ENCODE measurements around the gene C4BPA.

The C4BPA gene

DNA sequence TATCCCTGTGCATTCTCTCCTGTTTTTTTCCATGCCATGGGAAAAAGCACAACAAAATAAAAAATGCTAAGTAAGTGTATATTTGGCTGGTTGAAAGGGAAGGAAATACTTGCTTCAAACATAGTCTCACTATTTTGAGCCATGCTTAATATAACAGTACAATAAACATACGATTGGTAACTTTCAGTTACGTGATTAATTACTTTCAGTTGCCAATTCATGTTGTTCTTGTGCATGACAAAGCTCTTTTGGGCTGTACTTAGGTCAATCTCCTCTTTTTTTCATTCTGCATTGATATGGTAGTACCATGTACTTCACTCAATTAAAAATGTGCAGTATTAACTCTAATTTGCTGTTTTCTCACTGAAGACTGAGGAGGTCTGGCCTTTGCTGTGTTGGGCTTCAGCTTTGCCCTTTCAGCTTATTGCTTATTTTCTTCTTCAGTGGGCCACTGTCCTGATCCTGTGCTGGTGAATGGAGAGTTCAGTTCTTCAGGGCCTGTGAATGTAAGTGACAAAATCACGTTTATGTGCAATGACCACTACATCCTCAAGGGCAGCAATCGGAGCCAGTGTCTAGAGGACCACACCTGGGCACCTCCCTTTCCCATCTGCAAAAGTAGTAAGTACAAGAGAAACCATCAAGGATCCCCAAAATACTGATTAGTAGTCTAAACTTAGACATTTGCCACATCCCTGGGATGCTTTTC is 12.7 kb upstream of the C4BPA start:
- Histone ChIP-seq H3K79me1 (replicated peaks; ENCODE audit: low read length, poor library complexity, severe bottlenecking) (no peaks in the 10 kb centered on the region), H2BK120ac (ENCODE audit: low read depth, low read length) (no peak overlapping the region), H3K27ac (ENCODE audit: low read length, poor library complexity, severe bottlenecking) (no peak overlapping the region), H2BK5ac (ENCODE audit: low read depth, low read length, poor library complexity, severe bottlenecking) (no peak overlapping the region), H3K36me3 (ENCODE audit: control insufficient read depth in 1 of 2, insufficient read depth in 2 of 2, low read depth in 1 of 2, low read length in 2 of 2) (no peaks in the 10 kb centered on the region), H3K4me2 (ENCODE audit: low read length, poor library complexity, severe bottlenecking) (no peak overlapping the region), H3K14ac (ENCODE audit: low read length in 2 of 2) (no peak overlapping the region), H2BK12ac (ENCODE audit: low read length in 2 of 2) (no peak overlapping the region), H3K9me3 (ENCODE audit: control insufficient read depth, low read length) (no peaks in the 10 kb centered on the region), H3K27me3 (ENCODE audit: control insufficient read depth in 1 of 2, insufficient read depth in 1 of 2, low read length in 2 of 2) (no peaks in the 10 kb centered on the region), H3K4ac (ENCODE audit: low read depth in 1 of 2, low read length in 2 of 2) (no peak overlapping the region), H2AFZ (ENCODE audit: low read depth, low read length) (no peak overlapping the region), H3K23ac (ENCODE audit: low read length in 2 of 2) (no peak overlapping the region), H2AK5ac (ENCODE audit: low read length, severe bottlenecking) (no peak overlapping the region), H3K4me3 (ENCODE audit: insufficient read depth in 1 of 2, low read depth in 1 of 2, low read length in 2 of 2) (no peak overlapping the region), H2BK15ac (ENCODE audit: low read depth, poor library complexity, severe bottlenecking) (no peak overlapping the region), H3K9ac (ENCODE audit: low read length) (no peak overlapping the region), H3K18ac (ENCODE audit: low read depth in 1 of 2, low read length in 2 of 2) (no peak overlapping the region), H4K8ac (ENCODE audit: low read length) (no peak overlapping the region), H3K4me1 (ENCODE audit: control insufficient read depth, insufficient read depth, low read depth, low read length) (no peaks in the 10 kb centered on the region), H4K91ac (ENCODE audit: low read length) (no peak overlapping the region)
- DNase-seq = no peak
- 87% methylated on average over 4 of the region's 4 CpGs for WGBS

DNA sequence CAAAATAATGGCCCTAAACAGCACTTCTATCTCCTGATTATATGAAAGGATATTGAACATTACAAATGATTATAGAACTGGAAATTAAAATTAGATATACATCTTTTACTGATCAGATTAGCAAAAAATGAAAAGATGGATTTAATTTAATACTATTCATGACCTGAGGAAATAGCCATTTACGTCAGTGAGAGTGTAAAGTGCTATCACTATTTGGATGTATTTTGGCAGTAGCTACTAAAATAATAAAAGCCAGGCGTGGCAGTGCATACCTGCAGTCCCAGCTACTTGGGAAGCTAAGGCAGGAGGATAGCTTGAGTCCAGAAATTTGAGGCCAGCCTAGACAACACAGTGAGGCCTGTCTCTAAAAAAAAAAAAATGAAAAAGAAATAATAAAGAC is 10.1 kb upstream of the C4BPA start:
- H3K9me3 ChIP-seq (ENCODE audit: control insufficient read depth, low read length) = no peaks in the 10 kb centered on the region
- no peak overlapping the region for H3K18ac ChIP-seq (ENCODE audit: low read depth in 1 of 2, low read length in 2 of 2)
- H2BK15ac ChIP-seq (ENCODE audit: low read depth, poor library complexity, severe bottlenecking) = no peak overlapping the region
- H4K8ac ChIP-seq (ENCODE audit: low read length) = no peak overlapping the region
- no peak overlapping the region for H2BK5ac ChIP-seq (ENCODE audit: low read depth, low read length, poor library complexity, severe bottlenecking)
- no peaks in the 10 kb centered on the region for H3K36me3 ChIP-seq (ENCODE audit: control insufficient read depth in 1 of 2, insufficient read depth in 2 of 2, low read depth in 1 of 2, low read length in 2 of 2)
- H2BK120ac ChIP-seq (ENCODE audit: low read depth, low read length) = no peak overlapping the region
- no peak overlapping the region for H3K27ac ChIP-seq (ENCODE audit: low read length, poor library complexity, severe bottlenecking)
- 6% methylated on average over 2 of the region's 2 CpGs for WGBS
- H3K79me1 ChIP-seq (replicated peaks; ENCODE audit: low read length, poor library complexity, severe bottlenecking) = no peaks in the 10 kb centered on the region
- H3K4me3 ChIP-seq (ENCODE audit: insufficient read depth in 1 of 2, low read depth in 1 of 2, low read length in 2 of 2) = no peak overlapping the region
- no peak overlapping the region for H3K4ac ChIP-seq (ENCODE audit: low read depth in 1 of 2, low read length in 2 of 2)
- no peak overlapping the region for H3K14ac ChIP-seq (ENCODE audit: low read length in 2 of 2)
- H3K4me2 ChIP-seq (ENCODE audit: low read length, poor library complexity, severe bottlenecking) = no peak overlapping the region
- no peak overlapping the region for H3K23ac ChIP-seq (ENCODE audit: low read length in 2 of 2)
- no peaks in the 10 kb centered on the region for H3K4me1 ChIP-seq (ENCODE audit: control insufficient read depth, insufficient read depth, low read depth, low read length)
- DNase-seq = no peak
- no peaks in the 10 kb centered on the region for H3K27me3 ChIP-seq (ENCODE audit: control insufficient read depth in 1 of 2, insufficient read depth in 1 of 2, low read length in 2 of 2)
- no peak overlapping the region for H2AK5ac ChIP-seq (ENCODE audit: low read length, severe bottlenecking)
- no peak overlapping the region for H4K91ac ChIP-seq (ENCODE audit: low read length)
- no peak overlapping the region for H2BK12ac ChIP-seq (ENCODE audit: low read length in 2 of 2)
- no peak overlapping the region for H2AFZ ChIP-seq (ENCODE audit: low read depth, low read length)
- no peak overlapping the region for H3K9ac ChIP-seq (ENCODE audit: low read length)

DNA sequence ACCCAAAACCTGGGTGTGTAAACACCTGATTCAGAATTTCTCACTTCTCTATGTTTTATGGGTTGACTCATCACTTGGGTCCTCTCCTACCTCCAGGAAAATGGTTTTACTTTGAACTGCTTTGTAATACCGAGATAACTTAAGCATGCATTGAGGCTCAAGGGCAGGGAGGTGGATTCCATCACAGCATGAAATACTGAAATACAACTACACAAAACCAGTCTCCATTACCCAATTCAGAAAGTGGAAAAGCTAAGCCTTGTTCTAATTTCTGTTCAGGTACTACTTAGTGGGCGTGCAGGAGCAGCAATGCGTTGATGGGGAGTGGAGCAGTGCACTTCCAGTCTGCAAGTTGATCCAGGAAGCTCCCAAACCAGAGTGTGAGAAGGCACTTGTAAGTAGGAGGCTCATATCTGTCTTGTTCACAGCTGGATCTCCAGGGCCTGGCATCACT is 6.1 kb upstream of the C4BPA start:
- H3K27me3 ChIP-seq (ENCODE audit: control insufficient read depth in 1 of 2, insufficient read depth in 1 of 2, low read length in 2 of 2) = no peaks in the 10 kb centered on the region
- H2AK5ac ChIP-seq (ENCODE audit: low read length, severe bottlenecking) = no peak overlapping the region
- H2AFZ ChIP-seq (ENCODE audit: low read depth, low read length) = no peak overlapping the region
- H2BK5ac ChIP-seq (ENCODE audit: low read depth, low read length, poor library complexity, severe bottlenecking) = no peak overlapping the region
- H3K9me3 ChIP-seq (ENCODE audit: control insufficient read depth, low read length) = no peaks in the 10 kb centered on the region
- no peak overlapping the region for H2BK120ac ChIP-seq (ENCODE audit: low read depth, low read length)
- H3K14ac ChIP-seq (ENCODE audit: low read length in 2 of 2) = no peak overlapping the region
- H3K4me3 ChIP-seq (ENCODE audit: insufficient read depth in 1 of 2, low read depth in 1 of 2, low read length in 2 of 2) = no peak overlapping the region
- no peak overlapping the region for H3K23ac ChIP-seq (ENCODE audit: low read length in 2 of 2)
- no peak overlapping the region for H3K9ac ChIP-seq (ENCODE audit: low read length)
- no peak overlapping the region for H3K4ac ChIP-seq (ENCODE audit: low read depth in 1 of 2, low read length in 2 of 2)
- 73% methylated on average over 3 of the region's 3 CpGs for WGBS
- no peak overlapping the region for H3K4me2 ChIP-seq (ENCODE audit: low read length, poor library complexity, severe bottlenecking)
- H4K8ac ChIP-seq (ENCODE audit: low read length) = no peak overlapping the region
- H3K4me1 ChIP-seq (ENCODE audit: control insufficient read depth, insufficient read depth, low read depth, low read length) = no peaks in the 10 kb centered on the region
- H4K91ac ChIP-seq (ENCODE audit: low read length) = no peak overlapping the region
- H2BK15ac ChIP-seq (ENCODE audit: low read depth, poor library complexity, severe bottlenecking) = no peak overlapping the region
- no peaks in the 10 kb centered on the region for H3K36me3 ChIP-seq (ENCODE audit: control insufficient read depth in 1 of 2, insufficient read depth in 2 of 2, low read depth in 1 of 2, low read length in 2 of 2)
- no peak overlapping the region for H3K27ac ChIP-seq (ENCODE audit: low read length, poor library complexity, severe bottlenecking)
- no peaks in the 10 kb centered on the region for H3K79me1 ChIP-seq (replicated peaks; ENCODE audit: low read length, poor library complexity, severe bottlenecking)
- H2BK12ac ChIP-seq (ENCODE audit: low read length in 2 of 2) = no peak overlapping the region
- no peak for DNase-seq
- no peak overlapping the region for H3K18ac ChIP-seq (ENCODE audit: low read depth in 1 of 2, low read length in 2 of 2)

DNA sequence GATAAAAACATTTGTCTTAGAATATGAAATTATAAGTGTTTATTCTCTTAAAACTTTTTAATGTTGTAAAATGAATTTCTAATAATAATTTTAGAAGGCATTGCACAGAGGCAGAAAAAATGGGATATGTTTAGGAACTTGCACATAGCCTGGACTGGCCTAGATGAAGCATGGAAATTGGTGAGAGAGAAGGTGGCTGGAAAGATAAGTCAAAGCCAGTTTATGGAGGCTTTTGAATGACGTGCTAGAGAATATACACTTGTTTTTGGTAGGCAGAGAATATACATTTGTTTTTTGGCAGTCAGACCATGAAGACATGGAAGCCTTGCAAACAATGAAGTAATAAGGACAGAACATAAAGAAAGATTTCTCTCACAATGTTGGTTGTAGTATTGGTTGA is 2.3 kb upstream of the C4BPA start:
- peaks cover 0 to 4% of the 10 kb centered on the region in 2 experiments for H3K27me3 ChIP-seq (ENCODE audit: control insufficient read depth in 1 of 2, insufficient read depth in 1 of 2, low read length in 2 of 2)
- no peaks in the 10 kb centered on the region for H3K36me3 ChIP-seq (ENCODE audit: control insufficient read depth in 1 of 2, insufficient read depth in 2 of 2, low read depth in 1 of 2, low read length in 2 of 2)
- no peak overlapping the region for H3K23ac ChIP-seq (ENCODE audit: low read length in 2 of 2)
- no peaks in the 10 kb centered on the region for H3K79me1 ChIP-seq (replicated peaks; ENCODE audit: low read length, poor library complexity, severe bottlenecking)
- H4K91ac ChIP-seq (ENCODE audit: low read length) = no peak overlapping the region
- H2AK5ac ChIP-seq (ENCODE audit: low read length, severe bottlenecking) = no peak overlapping the region
- H3K27ac ChIP-seq (ENCODE audit: low read length, poor library complexity, severe bottlenecking) = no peak overlapping the region
- no peak overlapping the region for H2AFZ ChIP-seq (ENCODE audit: low read depth, low read length)
- H3K14ac ChIP-seq (ENCODE audit: low read length in 2 of 2) = no peak overlapping the region
- no peak overlapping the region for H2BK12ac ChIP-seq (ENCODE audit: low read length in 2 of 2)
- H2BK120ac ChIP-seq (ENCODE audit: low read depth, low read length) = no peak overlapping the region
- H3K4me3 ChIP-seq (ENCODE audit: insufficient read depth in 1 of 2, low read depth in 1 of 2, low read length in 2 of 2) = no peak overlapping the region
- H2BK15ac ChIP-seq (ENCODE audit: low read depth, poor library complexity, severe bottlenecking) = no peak overlapping the region
- H3K4me2 ChIP-seq (ENCODE audit: low read length, poor library complexity, severe bottlenecking) = no peak overlapping the region
- H3K18ac ChIP-seq (ENCODE audit: low read depth in 1 of 2, low read length in 2 of 2) = no peak overlapping the region
- no peaks in the 10 kb centered on the region for H3K9me3 ChIP-seq (ENCODE audit: control insufficient read depth, low read length)
- no peak overlapping the region for H2BK5ac ChIP-seq (ENCODE audit: low read depth, low read length, poor library complexity, severe bottlenecking)
- no peak overlapping the region for H3K9ac ChIP-seq (ENCODE audit: low read length)
- WGBS = 62% methylated on average over 1 of the region's 1 CpG
- no peak overlapping the region for H4K8ac ChIP-seq (ENCODE audit: low read length)
- no peaks in the 10 kb centered on the region for H3K4me1 ChIP-seq (ENCODE audit: control insufficient read depth, insufficient read depth, low read depth, low read length)
- no peak overlapping the region for H3K4ac ChIP-seq (ENCODE audit: low read depth in 1 of 2, low read length in 2 of 2)
- DNase-seq = no peak
